GM04503 (cell line): ENCODE measurements around the gene NGRN.
A peak's percentile ranks its signal among the peaks of the same experiment; 100 is the strongest.
"Not testable (repeated sequence)": the region's sequence is repeated elsewhere in the genome, so short reads cannot be mapped to it uniquely, and the experiment has no call there.

Experiments used
- DNase-seq: peaks from one replicate; pipeline ENCODE4 v3.0.0-alpha.2; 2012; ENCODE audit warnings: low read depth

Gene NGRN

GRCh38 chr15:90281637-90282036, 16.2 kb downstream of the NGRN start:
- DNase-seq, result not testable (repeated sequence)

GRCh38 chr15:90286678-90287077, 21.2 kb downstream of the NGRN start:
- no peak for DNase-seq

- DNase-seq, result no peak
Measured at GRCh38 chr15:90287101-90287500, 21.6 kb downstream of the NGRN start.

GRCh38 chr15:90287946-90288345, 22.5 kb downstream of the NGRN start:
- DNase-seq, result no peak

GRCh38 chr15:90291679-90292356, 26.3 kb downstream of the NGRN start:
- no peak for DNase-seq

GRCh38 chr15:90293040-90293810, 27.8 kb downstream of the NGRN start:
- DNase-seq, result not testable (repeated sequence)

GRCh38 chr15:90294159-90294558, 28.7 kb downstream of the NGRN start:
- DNase-seq, result no peak

GRCh38 chr15:90294601-90295269, 29.3 kb downstream of the NGRN start:
- no peak for DNase-seq

GRCh38 chr15:90295270-90295648, 29.8 kb downstream of the NGRN start:
- DNase-seq, result no peak

- DNase-seq, result not testable (repeated sequence)
Measured at GRCh38 chr15:90296316-90296884, 30.9 kb downstream of the NGRN start.

- DNase-seq, result no peak
Measured at GRCh38 chr15:90297021-90297420, 31.5 kb downstream of the NGRN start.

- no peak for DNase-seq
Measured at GRCh38 chr15:90300541-90300940, 35.1 kb downstream of the NGRN start.

GRCh38 chr15:90300988-90301706, 35.7 kb downstream of the NGRN start:
- DNase-seq, result no peak

- no peak for DNase-seq
Measured at GRCh38 chr15:90301707-90302300, 36.3 kb downstream of the NGRN start.

- DNase-seq, result not testable (repeated sequence)
Measured at GRCh38 chr15:90305355-90305754, 39.9 kb downstream of the NGRN start.

- DNase-seq, result no peak
Measured at GRCh38 chr15:90305932-90306331, 40.5 kb downstream of the NGRN start.

GRCh38 chr15:90306560-90306959, 41.1 kb downstream of the NGRN start:
- DNase-seq, result no peak

- DNase-seq, result no peak
Measured at GRCh38 chr15:90307661-90308060, 42.2 kb downstream of the NGRN start.

- DNase-seq, result no peak
Measured at GRCh38 chr15:90309020-90309419, 43.5 kb downstream of the NGRN start.

- peak; percentile 83 for DNase-seq
Measured at GRCh38 chr15:90315278-90315982, 50.0 kb downstream of the NGRN start.

GRCh38 chr15:90316139-90316538, 50.7 kb downstream of the NGRN start:
- DNase-seq, result no peak
